Renal pelvis (tissue), 4 donors: Measurements from ENCODE around the gene JAM3. TPM values are rescaled to one million over a fixed set of nuclear protein-coding genes. Genes with fewer than 3 reads are reported as not detected.

Experiments used
- DNase-seq: peaks from one replicate; pipeline ENCODE4 v3.0.0-alpha.2; 2013
- polyA plus RNA-seq, 3 donors: library from polyadenylated mRNA; unstranded; fragments of 120-200 nt; gene quantifications; one replicate each; pipeline ENCODE4 v1.2.1, GENCODE V29; 2013; ENCODE audit not compliant: insufficient read length in 3 of 3

JAM3 gene
- polyA plus RNA-seq, 3 donors, result 52.9 to 58.2 (median 54.7) TPM

DNA sequence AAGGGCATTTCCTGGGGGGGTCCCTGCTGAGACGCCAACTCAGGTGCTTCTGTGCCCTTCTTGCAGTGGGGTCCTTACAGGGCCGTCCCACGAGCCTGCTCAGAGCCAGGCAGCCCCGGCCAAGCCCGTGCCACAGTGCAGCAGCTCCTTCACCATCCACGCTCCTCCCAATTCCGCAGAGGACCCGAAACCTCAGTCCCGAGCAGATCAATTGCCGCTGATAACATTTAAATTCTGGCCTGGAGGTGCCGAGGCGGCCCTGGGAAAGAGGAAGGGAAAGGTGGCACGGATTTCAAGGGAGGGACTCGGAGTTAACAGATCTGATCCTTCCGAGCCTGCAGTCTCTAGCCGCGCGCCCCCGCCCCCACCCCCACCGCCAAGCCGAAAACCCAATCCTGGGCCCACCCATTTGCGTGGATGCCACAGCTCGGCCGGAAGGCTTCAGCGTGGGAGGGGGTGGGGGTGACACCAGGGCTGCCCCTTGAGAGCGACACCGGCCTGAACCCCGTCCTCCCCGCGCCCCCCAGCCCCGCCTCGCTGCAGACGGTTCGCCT, 32.3 kb upstream of the JAM3 start:
- DNase-seq, result no peak

DNA sequence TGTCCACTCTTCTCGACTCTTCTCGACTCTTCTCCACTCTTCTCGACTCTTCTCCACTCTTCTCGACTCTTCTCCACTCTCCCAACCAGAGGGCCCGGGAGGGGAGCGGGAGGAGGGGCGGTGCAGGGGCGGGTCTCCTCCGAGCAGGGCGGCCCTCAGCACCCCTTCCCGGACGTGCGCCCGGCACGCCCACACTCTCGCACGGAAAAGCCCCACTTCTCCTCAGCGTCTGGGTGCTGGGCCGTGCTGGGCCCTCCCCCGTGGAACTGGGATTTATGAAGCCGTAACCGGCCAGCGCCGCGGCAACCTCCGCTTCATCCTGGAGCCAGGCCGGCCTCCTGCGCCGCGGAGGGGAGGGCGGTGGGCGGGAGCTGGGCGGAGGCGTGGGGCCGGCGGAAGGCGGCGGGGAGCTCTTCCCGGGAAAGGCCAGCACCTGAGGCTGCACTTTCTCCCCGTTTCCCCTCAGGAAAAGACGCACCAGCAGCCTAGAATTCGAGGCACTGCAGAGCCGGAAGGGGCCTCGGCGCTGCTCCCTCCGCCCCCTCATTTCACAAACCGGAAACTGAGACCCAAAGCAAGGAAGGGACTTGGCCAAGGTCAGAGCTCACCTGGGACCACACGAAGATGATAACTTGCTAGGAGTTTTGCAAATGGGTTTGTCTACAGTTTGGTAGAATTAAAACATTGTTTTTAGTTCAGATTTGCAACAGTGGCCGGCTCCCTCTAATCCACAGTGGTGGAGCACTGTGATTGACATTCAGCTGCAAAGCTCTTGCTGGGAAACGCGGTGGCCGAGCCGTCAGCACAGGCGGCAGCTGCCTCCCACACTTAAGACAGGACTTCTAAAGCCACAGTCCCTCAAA, 31.6 kb upstream of the JAM3 start:
- DNase-seq, result peak; percentile 69

DNA sequence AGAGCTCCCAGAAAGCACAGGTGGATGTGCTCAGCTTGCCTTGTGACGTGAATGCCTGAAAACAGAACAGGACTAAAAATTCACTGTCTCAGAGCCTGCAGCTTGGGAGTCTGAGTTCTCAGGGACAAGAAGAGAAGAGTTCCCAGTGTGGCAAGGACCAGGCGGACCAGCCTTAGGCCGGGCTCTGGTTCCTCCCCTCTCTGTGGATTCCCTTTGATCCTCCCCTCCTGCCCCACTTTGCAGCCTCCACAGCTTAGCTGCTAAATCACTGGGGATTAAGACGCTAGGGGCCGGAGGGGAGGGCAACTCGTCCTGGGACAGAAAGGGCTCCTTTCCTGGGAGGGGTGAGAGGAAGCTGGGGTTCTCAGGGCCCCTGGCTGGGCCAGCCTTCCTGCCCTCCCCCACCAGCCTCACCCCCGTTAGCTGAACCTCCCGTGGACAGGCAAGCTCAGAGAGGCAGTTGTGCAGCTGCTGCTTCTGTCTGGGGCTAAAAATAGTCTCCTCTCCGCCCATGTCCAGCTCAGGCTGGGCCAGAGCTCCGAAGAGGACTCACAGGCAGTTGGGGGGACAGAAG, 29.9 kb upstream of the JAM3 start:
- DNase-seq, result no peak

DNA sequence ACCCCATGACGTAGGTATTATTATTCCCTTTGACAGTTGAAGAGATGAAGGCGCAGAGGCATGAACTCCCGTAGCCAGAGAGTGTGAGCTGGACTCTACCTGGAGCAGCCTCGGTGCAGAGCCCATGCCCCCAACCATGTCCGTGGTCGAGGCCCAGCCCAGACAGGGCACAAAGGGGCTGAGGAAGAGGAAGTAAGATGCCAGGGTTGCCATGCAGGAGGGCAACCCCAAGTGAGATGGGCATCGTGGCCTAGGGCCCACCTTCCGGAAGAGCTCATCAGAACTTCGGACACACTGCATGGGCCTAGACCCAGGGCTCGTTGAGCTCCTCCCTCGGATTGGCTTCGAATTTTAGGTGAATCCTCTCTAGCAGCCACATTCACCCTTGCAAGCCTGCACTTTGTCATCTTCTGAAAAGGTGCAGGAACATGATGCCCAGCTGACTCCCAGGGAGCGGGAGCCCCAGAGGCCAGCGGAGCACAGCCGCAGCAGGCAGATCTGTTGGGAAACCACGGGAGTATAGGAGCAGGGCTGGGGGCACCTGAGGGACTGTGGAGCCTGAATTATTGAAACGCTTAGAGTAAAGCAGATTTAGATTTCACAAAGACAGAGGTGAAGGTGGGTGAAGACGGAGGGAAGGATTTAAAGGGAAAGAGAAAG, 29.0 kb upstream of the JAM3 start:
- DNase-seq, result no peak

DNA sequence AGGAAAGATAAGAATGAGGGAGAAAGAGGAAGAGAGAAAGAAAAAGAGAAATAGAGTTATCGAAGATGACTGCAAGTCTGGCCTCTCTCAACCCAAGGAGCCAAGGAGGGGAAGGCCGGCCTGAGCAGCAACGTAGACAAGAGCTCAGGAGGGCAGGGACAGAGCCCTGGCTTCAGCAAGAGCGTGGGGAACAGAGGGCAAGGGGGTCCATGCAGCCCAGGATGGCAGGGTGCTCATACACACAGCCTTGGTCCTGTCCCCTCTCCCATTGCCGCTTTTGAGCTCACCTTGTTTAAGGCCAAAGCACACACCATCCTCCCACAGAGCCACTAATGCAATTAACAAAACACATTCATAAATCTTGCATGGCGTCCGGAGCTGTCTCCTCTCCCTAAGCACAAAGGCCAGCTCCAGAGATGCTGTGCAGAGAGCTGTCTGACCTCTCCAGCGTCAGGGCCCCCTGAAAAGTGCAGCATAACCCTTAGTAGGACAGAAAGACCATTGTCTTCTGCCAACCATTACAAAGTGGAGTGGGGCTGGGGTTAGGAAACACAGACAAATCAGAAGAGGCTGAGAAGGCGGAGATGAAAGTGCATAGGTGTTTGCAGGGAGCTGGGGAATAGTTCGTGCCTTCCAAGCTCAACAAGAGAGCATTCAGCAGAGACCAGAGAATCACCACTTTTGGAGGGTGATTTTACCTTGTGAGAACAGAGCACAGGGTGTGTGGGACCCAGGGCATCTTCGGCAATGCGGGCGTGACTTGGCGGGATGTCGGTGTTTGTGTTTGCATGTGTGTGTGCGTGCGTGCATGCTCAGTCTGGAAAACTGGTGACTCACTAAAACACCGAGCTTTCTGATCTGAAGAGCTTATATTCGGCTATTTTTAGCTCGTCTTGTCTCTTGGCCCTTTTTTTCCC, 28.2 kb upstream of the JAM3 start:
- no peak for DNase-seq

DNA sequence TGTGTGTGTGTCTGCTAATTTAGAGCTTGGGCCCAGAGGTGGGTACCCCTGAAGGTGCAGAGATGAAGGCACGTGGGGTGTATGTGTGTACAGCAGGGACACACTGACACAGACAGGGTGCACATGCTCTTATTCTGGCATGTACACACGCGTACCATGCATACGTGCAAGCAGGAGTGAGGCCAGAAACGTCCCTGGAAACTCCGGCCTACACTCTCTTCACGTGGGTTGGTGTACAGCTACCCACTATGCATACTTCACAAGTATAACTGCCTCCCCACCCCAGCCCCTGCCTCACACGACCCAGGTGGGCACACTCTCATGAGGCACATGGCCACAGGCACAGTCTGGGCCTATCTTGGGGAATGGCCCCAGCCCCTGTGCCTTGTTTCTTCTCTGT, 27.5 kb upstream of the JAM3 start:
- no peak for DNase-seq

DNA sequence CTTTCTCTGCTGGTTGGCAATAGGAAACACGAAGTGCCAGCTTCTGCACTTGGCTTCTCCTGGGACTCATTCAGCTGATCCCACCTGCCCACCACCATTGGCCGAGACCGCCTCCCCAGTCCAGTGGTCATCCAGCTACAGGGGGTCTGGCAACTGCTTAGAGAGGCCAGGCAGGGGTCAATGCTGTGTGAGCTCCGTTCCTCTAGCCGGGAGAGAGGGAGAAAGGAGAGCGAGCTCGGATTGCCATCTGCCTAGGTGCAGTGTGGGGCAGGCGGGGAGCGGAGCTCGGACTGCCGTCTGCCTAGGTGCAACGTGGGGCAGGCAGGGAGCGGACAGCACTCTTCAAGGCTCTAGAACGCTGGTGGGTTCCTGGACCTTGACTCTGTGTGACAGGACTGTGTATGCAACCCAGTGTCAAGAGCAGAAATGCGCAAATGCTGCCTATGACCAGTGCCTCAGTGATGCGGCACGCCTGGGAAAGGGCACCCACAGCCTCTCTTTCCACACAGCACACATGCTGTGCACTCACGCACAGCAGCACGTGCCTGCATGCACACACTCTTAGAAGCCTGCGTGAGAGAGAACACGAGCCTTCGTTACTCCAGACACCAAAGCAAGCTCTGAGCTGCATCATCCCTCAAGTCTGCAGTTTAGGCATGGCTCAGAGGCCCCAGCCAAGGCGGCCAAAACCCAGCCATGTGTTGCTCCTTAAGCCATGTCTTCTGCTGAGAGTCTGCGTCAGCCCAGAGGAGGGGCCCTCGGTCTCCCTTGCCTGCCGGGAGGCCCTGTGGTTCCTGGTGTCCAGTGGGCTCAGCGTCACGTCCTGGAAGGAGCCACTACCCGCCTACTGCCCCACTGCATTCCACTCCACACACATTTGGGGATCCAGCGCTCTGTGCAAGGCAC, 26.8 kb upstream of the JAM3 start:
- no peak for DNase-seq

DNA sequence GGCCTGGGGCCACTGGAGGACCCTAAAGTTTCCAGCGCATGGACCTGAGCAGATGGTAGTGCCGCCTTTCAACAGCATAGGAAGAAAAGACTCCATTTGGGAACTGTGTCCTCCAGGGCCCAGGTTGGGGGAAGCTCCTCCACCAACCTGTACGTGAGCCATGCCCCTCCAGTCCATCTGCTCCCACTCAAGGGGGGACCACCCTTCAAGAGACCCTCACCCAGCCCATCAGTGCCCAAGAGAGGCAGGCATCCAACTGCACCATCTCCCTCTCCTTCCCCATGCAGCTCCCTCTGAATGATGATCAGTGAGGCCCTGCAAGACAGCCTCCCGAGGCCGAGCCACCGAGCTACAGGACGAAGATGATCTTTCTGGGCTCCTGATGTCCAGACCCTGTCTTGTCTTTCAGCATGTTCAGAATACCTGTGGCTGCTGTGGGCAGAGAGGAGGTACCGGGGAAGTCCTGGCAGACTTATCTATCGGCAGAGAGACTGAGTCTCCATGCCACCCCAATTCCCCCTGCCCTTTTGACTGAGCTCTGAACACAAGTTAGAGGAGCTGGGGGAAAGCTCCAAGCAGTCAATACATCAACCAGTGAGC, 25.0 kb upstream of the JAM3 start:
- DNase-seq, result no peak

DNA sequence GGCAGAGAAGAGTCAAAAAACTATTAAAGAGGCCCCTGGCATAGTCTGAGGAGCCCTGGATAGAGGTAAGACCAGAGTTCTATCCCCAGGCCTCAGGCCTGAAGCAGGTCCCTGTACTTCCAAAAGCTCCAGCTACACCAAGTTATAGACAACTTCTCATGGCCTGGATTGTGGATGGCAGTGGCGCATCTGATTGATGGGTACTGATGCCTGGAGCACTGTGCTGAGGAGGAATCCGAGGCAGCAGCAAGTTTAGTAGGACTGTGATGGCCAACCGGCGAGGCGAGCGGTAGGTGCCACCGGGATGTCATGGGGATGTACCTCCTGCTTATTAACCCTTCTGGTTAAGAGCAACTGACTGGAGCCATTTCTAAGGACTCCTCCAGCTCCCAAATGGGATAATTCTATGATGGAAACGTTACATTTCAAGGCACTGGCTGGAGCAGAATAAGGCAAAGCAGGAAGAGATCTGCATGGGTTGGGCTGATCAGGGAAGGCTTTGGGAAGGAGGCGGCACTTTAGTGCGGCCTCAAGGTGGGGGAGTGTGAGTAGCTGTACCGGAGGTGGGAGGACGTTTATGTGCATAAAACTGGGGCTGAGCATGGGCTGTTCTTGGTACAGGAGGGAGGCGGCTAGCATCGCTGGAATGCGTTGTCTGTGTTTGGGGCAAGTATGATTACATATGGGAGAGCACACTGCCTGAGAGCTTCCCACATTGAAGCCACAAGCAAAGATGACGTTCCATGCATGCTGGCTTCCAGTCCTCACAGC, 24.2 kb upstream of the JAM3 start:
- DNase-seq, result no peak

DNA sequence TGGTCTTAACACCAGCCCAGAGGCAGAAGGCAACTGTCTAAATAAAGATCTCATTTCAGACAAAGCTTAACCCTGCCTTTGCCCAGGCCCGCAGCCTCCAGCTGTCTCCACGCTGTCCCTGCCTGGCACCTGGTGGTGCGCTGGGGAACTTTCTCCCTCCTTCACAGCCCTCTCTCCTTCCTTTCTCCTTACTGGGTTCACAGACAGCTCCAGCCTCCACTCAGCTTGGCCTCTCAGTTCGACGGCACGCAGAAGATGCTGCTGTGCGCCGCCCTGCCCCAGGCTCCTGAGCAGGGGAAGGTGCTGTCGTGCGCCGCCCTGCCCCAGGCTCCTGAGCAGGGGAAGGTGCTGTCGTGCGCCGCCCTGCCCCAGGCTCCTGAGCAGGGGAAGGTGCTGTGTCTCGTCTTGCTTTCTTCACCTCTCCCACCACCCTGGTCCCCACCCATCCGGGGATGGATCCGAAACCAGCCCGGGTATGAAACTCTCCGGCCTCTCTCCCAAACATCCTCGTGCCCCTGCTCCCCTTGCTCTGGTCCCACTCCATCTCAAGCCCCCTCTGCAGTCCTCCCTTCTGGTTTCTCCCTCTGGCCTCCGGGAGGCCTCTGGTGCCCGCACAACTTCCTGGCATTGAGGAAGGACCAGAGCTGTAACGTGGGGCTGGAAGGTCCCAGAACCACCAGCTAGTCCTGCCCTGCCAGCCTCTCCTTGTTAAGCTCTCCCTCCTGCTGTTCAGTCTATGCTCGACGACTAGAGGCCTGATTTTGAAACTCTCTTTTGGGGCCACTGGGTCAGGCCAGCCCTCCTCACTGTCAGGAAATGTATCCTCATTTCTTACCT, 22.9 kb upstream of the JAM3 start:
- DNase-seq, result no peak

DNA sequence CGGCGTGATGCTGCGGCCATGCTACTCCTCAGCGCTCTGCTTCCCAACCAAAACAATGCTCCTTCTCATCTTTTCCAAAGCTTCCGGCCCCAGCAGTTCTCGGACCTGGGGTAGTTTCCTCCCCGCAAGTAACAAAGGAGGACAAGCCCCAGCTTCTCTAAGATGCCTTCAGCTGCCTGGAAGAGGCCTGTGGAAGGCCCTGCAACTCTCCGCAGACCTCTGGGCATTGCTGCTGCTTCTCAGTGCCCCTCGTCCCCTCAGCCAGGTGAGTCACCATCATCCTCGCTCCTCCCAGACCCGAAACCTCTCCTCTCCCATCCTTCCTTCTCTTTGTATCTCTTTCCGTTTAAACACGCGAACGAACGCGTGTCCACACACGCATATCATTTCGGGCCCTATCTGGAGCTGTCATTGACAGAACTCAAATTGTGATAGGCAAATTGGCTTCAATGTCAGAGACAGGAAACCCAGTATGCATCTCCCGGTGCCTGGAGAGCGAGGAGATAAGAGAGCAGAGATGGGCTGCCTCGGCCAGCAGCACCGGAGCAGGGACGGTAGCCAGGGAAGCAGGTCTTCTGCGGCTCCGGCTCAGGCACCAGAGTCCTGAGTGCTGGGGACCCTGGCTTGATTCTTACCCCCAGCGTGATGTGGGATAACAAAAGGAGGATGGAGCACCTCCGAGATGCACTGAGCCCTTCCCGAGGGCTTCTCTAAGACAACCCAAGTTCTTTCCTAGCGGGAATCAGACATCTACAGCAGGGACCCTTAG, 22.0 kb upstream of the JAM3 start:
- no peak for DNase-seq

DNA sequence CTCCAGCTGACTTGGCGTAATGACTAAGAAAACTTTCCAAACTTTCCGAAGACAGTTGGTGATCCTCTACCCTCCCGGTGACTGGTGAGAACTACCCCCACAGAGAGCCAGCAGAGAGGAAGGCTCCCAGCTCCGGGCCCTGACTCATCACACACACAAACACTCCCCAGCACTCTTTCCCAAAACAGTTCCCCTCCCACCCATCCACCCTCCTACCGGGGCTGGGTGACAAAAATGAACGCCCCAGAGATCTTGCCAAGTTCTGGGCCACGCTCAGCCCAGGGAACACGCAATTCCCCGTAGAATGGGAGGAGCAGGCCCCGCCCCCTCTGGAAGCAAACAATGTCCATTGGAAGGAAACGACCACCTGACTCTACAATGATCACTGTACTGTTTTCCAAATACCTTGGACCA, 21.3 kb upstream of the JAM3 start:
- no peak for DNase-seq

DNA sequence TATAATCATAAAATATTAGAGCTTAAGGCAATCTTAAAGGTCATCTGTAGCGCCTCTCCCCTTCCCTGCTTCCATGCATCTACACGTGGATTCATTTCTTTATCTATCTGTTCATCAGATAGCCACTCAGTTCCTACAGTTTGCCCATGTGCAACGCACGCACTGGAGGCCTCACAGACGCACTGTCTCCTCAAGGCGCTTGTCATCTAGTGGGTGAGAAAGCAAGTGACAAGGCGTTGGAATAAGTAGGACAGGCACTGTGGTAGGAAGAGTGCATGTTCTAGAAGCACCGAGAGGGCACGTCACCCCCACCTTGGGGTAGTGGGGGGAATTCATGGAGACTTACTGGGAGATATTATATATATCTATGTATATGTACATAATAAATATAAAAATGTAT, 20.8 kb upstream of the JAM3 start:
- no peak for DNase-seq

DNA sequence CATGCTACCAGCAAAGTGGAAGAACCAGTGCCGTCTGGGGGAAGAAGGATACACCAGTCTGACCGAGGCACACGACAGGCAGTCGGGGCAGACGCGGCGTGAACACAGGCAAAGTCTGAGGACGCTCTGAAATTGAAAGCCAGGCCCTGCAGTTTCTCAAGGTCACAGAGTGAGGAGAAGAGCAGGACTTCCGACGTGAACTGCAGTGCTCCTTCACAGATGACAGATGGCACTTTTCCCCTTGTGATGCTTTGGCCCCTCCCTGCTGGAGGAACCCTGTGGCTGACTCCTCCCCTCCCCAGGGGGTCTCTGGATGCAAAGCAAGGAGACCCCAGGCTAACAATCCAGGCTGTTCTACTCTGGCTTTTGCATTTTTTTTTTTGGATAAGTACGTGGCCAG, 19.6 kb upstream of the JAM3 start:
- no peak for DNase-seq

DNA sequence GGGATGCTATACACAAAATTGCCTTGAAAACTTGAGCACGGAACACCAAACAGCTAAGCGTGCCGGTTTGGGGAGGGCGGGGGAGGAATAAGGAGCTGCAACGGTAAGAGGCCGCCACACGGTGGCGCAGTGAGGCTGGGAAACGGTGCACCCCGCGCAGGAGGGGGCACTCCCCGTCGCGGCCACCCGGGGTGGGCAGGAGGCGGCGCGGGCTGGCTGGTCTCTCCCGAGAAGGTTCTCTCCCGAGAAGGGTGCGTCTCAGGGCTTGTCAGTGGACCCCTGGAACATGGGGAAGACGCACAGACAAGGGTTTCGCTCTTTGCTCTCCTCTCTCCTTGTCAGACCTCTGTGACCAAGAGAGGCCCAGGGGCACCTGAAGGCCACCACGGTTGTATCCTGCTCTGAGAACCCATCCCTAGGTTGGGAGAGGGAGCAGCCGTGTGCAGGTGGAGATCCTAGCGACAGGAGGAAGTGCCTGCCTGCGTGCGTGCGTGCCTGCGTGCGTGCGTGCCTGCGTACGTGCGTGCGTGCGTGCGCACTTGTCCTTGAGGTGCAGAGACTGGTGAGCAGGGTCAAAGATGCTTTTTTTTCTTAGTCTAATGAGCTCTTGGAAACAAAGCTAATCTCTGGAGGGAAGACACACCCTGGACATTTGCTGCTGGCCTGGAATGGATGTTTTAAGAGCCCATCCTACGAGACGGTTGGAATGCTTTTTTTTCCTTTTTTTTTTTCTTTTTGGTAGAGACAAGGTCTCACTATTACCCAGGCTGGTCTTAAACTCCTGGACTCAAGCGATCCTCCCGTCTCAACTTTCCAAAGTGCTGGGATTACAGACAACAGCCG, 18.1 kb upstream of the JAM3 start:
- DNase-seq, result no peak

DNA sequence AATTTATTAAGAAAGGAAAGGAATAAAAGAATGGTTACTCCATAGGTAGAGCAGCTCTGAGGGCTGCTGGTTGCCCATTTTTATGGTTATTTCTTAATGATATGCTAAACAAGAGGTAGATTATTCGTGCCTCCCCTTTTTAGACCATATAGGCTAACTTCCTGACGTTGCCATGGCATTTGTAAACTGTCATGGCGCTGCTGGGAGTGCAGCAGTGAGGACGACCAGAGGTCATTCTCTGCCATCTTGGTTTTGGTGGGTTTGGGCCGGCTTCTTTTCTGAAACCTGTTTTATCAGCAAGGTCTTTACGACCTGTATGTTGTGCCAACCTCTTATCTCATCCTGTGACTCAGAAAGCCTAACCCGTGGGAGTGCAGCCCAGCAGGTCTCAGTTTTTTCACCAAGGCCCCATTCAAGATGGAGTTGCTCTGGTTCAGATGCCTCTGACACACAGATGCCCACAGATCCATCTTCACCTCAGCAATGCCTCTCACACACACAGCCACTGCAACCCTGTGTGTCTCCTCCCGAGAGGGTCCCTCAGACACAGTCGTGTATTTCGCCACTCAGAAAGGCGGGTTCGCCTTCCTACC, 16.4 kb upstream of the JAM3 start:
- no peak for DNase-seq
